ENCODE data around the gene LRG1.

DNA sequence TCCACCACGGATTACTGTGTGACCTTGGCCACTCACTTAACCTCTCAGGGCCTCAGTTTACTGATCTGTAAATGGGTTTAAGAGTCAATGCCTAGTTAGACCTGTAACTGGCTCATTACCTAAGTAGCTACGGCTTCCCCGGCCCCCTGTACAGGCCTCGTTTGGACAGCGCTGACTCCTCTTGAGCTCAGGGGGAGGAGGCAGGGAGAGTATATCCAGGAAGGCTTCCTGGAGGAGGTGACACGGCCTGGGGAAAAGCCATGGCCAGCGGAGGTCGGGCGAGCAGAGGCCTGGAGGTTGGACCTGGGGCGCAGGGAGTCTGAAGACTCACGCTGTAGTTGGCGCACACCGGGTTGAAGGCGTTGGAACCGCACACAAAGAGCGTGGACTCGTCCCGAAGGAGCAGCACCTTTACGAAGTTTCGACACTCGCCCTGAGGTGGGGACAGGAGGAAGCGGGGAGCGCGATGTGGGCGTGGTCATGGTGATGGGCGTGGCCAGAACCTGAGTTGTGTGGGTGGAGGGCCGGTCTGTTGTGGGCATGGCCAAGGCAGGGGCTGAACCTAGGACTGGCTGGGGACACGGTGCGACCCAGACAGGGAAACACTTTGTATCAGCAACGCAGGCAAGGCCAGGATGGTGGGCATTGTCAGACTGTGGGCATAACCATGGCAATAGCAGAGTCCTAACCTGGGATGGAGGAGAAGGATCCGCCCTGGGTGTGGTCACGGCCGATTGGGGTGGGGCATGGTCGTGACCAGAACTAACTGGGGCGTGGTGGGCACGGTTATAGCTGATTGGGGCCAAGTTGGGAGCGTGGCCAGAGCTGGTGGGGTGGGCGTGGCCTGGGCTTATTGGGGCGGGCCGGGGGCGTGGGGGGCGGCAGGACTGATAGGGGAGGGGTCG, 16.1 kb upstream of the LRG1 start:
- TF ChIP-seq EZH2 (IDR thresholded peaks at IDR 0.05), result no peak
- TF ChIP-seq, protein P1, sequence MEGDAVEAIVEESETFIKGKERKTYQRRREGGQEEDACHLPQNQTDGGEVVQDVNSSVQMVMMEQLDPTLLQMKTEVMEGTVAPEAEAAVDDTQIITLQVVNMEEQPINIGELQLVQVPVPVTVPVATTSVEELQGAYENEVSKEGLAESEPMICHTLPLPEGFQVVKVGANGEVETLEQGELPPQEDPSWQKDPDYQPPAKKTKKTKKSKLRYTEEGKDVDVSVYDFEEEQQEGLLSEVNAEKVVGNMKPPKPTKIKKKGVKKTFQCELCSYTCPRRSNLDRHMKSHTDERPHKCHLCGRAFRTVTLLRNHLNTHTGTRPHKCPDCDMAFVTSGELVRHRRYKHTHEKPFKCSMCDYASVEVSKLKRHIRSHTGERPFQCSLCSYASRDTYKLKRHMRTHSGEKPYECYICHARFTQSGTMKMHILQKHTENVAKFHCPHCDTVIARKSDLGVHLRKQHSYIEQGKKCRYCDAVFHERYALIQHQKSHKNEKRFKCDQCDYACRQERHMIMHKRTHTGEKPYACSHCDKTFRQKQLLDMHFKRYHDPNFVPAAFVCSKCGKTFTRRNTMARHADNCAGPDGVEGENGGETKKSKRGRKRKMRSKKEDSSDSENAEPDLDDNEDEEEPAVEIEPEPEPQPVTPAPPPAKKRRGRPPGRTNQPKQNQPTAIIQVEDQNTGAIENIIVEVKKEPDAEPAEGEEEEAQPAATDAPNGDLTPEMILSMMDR (IDR thresholded peaks at IDR 0.05), result no peak
- no peak for TF ChIP-seq EZH2phosphoT487 (IDR thresholded peaks at IDR 0.05)
